Neutrophil (primary cell): ENCODE measurements around the gene PAX6.

Experiments
- H3K27ac ChIP-seq: fragments of 200-600 bp; sonication (generic); 2 replicates; pipeline ENCODE4 v1.5.1; 2016; ENCODE audit warnings: mild to moderate bottlenecking, moderate library complexity
- H3K27me3 ChIP-seq: fragments of 200-600 bp; sonication (generic); 2 replicates; pipeline ENCODE4 v1.6.0; 2016; ENCODE audit warnings: mild to moderate bottlenecking
- H3K36me3 ChIP-seq: fragments of 200-600 bp; sonication (generic); 2 replicates; pipeline ENCODE4 v1.5.1; 2017
- H3K4me1 ChIP-seq, 2 experiments: fragments of 200-600 bp in 1 of 2; sonication (generic) in 1 of 2; 1 replicate in 1 of 2; 2 replicates in 1 of 2; pipeline versions ENCODE4 v1.5.1 to v1.6.1; 2013 to 2016; ENCODE audit warnings: low read depth in 1 of 2, low read length in 1 of 2, mild to moderate bottlenecking in 1 of 2, moderate library complexity in 1 of 2; ENCODE audit not compliant: control insufficient read depth in 1 of 2, insufficient read depth in 1 of 2
- H3K4me3 ChIP-seq, 2 experiments: fragments of 200-600 bp in 1 of 2; sonication (generic) in 1 of 2; 1 replicate in 1 of 2; 2 replicates in 1 of 2; pipeline ENCODE4 v1.5.1; 2013 to 2016; ENCODE audit warnings: low read depth in 1 of 2, low read length in 1 of 2, mild to moderate bottlenecking in 1 of 2, moderate library complexity in 1 of 2
- H3K9me3 ChIP-seq: fragments of 200-600 bp; sonication (generic); 2 replicates; pipeline ENCODE4 v1.5.1; 2016
- CTCF ChIP-seq: fragments of 200-600 bp; sonication (generic); IDR thresholded peaks from 2 replicates; pipeline ENCODE4 v1.5.1; 2016; ENCODE audit warnings: antibody characterized with exemption

Gene PAX6

GRCh38 chr11:31798554-31799434 is 12.3 kb downstream of the PAX6 start:
- H3K4me1 ChIP-seq: no peaks in the 10 kb centered on the region
- H3K36me3 ChIP-seq: no peaks in the 10 kb centered on the region
- no peaks in the 10 kb centered on the region for H3K9me3 ChIP-seq
- no peak overlapping the region for H3K4me3 ChIP-seq
- TF ChIP-seq CTCF: no peak
- peaks cover 100% of the 10 kb centered on the region for H3K27me3 ChIP-seq
- no peak overlapping the region for H3K27ac ChIP-seq

- H3K9me3 ChIP-seq: no peaks in the 10 kb centered on the region
- no peaks in the 10 kb centered on the region for H3K36me3 ChIP-seq
- H3K27me3 ChIP-seq: peaks cover 100% of the 10 kb centered on the region
- TF ChIP-seq CTCF: no peak
- no peak overlapping the region for H3K27ac ChIP-seq
- H3K4me1 ChIP-seq: no peaks in the 10 kb centered on the region
- H3K4me3 ChIP-seq: no peak overlapping the region
Measured at GRCh38 chr11:31798057-31798553, 13.0 kb downstream of the PAX6 start.

DNA sequence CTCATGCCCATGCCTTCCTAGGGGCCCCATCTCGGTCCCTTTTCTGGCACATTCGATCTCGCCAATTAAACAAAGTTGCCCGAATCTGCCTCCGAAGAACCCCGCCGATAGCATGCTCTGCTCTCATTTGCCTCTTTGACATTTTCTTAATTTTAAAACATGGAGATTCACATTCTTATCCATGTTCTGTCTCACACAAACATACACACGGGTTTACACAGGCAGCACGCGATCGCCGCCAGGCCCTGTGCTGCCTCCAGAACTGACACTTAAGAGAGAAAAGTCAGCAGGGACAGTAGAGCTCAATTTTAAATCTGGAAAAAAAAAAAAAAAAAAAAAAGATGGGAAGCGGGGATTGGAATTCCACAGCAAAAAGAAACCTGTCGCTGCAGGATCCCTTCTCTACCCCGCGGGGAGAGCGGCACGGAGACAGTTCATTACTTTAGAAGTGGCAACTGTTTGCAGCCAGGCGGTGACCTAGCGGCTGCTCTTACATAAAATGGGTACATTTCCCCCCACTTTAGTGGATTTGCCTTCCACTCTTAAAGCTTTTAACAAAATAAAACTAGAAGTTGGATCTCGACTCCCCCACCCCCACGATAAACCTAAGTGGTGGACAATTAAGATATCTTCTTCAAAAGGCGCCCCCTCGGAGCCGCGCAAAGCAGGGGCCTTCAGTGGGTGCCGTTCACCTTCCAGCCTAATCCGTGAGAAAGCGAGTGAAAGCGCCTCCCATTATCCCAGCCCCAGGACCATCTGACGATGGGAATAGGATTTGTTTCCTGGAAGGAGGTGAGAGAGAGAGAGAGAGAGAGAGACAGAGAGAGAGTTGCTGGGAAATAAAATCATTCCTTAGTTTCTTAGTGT is 13.7 kb downstream of the PAX6 start:
- H3K9me3 ChIP-seq: no peaks in the 10 kb centered on the region
- no peaks in the 10 kb centered on the region for H3K4me1 ChIP-seq
- no peak overlapping the region for H3K27ac ChIP-seq
- H3K36me3 ChIP-seq: no peaks in the 10 kb centered on the region
- peaks cover 100% of the 10 kb centered on the region for H3K27me3 ChIP-seq
- no peak for TF ChIP-seq CTCF
- H3K4me3 ChIP-seq: no peak overlapping the region

DNA sequence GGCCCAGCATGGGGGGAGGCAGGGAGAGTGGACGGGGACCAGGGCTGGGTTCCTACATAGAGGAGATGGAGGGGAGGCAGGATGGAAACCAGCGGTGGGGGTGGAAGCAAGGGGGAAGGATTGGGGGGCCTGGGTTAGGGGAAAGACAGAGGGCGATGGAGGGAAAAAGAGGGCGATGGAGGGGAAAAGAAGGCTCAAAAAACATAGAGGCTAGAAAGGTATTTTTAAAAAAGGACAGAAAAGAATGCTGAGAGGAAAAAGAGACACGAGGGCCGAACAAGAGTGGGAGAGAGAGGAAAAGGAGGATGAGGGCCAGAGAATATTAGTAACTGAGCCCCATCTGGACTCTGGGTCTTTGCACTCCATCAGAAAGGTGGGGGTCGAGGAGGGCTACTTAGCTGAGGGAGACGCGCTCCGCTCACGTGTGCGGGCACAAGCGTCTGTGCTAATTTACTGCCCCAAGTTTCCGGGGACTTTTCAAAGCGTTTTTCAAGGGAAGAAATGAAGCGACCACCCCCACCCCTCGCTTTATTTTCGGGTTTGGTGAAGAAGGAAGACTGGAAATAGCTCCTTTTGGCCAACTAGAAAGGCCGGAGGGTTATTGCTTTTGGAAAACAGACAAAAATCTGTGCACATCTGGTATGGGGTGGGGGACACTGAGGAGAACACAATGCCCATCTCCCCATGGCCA is 14.5 kb downstream of the PAX6 start:
- TF ChIP-seq CTCF: no peak
- Histone ChIP-seq H3K36me3 (no peaks in the 10 kb centered on the region), H3K27me3 (peaks cover 100% of the 10 kb centered on the region), H3K9me3 (no peaks in the 10 kb centered on the region), H3K27ac (no peak overlapping the region), H3K4me3 (no peak overlapping the region), H3K4me1 (no peaks in the 10 kb centered on the region)
